Activated naive CD4-positive, alpha-beta T cell treated with anti-CD3 and anti-CD28 coated beads for 36 hours (primary cell): ENCODE results near the gene COL7A1. TPM values are rescaled to one million over a fixed set of nuclear protein-coding genes. Genes with fewer than 3 reads are reported as not detected.

Experiments
- CTCF ChIA-PET: fragments of 350-600 bp; sonication (Branson Sonifier 250); formaldehyde crosslinking; loops from one replicate; lab custom pipeline; 2021; ENCODE audit warnings: antibody characterized with exemption; lab: Charles Lee
- DNase-seq: peaks from one replicate; pipeline ENCODE4 v3.0.0-alpha.2; 2020
- H3K27ac Mint-ChIP-seq: one replicate; pipeline ENCODE4 v1.8.0; 2021; ENCODE audit warnings: mild to moderate bottlenecking, mixed read lengths
- H3K27me3 Mint-ChIP-seq: one replicate; pipeline ENCODE4 v1.8.0; 2021; ENCODE audit warnings: low read depth, mixed read lengths
- H3K36me3 Mint-ChIP-seq: one replicate; pipeline ENCODE4 v1.8.0; 2021; ENCODE audit warnings: low read depth, mixed read lengths
- H3K4me1 Mint-ChIP-seq: one replicate; pipeline ENCODE4 v1.8.0; 2021; ENCODE audit warnings: low read depth, mixed read lengths
- H3K4me3 Mint-ChIP-seq: one replicate; pipeline ENCODE4 v1.8.0; 2021; ENCODE audit warnings: mild to moderate bottlenecking, moderate library complexity, mixed read lengths
- H3K9me3 Mint-ChIP-seq: one replicate; pipeline ENCODE4 v1.8.0; 2021; ENCODE audit warnings: mixed read lengths
- intact Hi-C: fragments of 100-400 bp; cut with micrococcal nuclease; formaldehyde crosslinking; loops from one replicate; pipeline ENCODE4 v1.15.1; 2023
- total RNA-seq, 2 experiments: library from RNA; stranded (reverse); gene quantifications; one replicate each; pipeline ENCODE4 v1.2.3, GENCODE V29; 2021

COL7A1 gene
- total RNA-seq, 2 experiments from 2014 or later = 0.84 to 1.0 TPM

GRCh38 chr3:48617559-48617958 lies 22.4 kb upstream of the COL7A1 start:
- Mint-ChIP-seq H3K4me3 (no peak overlapping the region), H3K9me3 (peaks cover 16% of the 10 kb centered on the region), H3K4me1 (peaks cover 9% of the 10 kb centered on the region), H3K36me3 (peaks cover 6% of the 10 kb centered on the region), H3K27ac (no peak overlapping the region), H3K27me3 (no peaks in the 10 kb centered on the region)
- intact Hi-C loops = no loop called here
- CTCF ChIA-PET = interaction anchor here (0.7 kb wide), 1 partner anchor 25 kb away, joined by 3 read pairs; no protein-coding TSS in a partner anchor
- DNase-seq = no peak

GRCh38 chr3:48614044-48614443 lies 18.9 kb upstream of the COL7A1 start:
- intact Hi-C loops = no loop called here
- H3K4me3 Mint-ChIP-seq = no peak overlapping the region
- peaks cover 12% of the 10 kb centered on the region for H3K4me1 Mint-ChIP-seq
- H3K36me3 Mint-ChIP-seq = peaks cover 7% of the 10 kb centered on the region
- CTCF ChIA-PET = interaction anchor here (0.6 to 2.7 kb wide), 4 partner anchors 71 to 746 kb away, joined by 3 to 11 read pairs (median 4); no protein-coding TSS in a partner anchor
- H3K27me3 Mint-ChIP-seq = no peaks in the 10 kb centered on the region
- DNase-seq = no peak
- peak overlapping the region; percentile 59 for H3K27ac Mint-ChIP-seq
- H3K9me3 Mint-ChIP-seq = peaks cover 16% of the 10 kb centered on the region

- H3K27ac Mint-ChIP-seq = no peak overlapping the region
- H3K9me3 Mint-ChIP-seq = peaks cover 4% of the 10 kb centered on the region
- DNase-seq = no peak
- H3K36me3 Mint-ChIP-seq = peaks cover 15% of the 10 kb centered on the region
- CTCF ChIA-PET = interaction anchor here (0.7 to 2.7 kb wide), 3 partner anchors 23 to 212 kb away, joined by 3 to 22 read pairs (median 11); partner anchors contain the start of gene SLC26A6
- no peaks in the 10 kb centered on the region for H3K27me3 Mint-ChIP-seq
- intact Hi-C loops = no loop called here
- H3K4me1 Mint-ChIP-seq = peaks cover 24% of the 10 kb centered on the region
- H3K4me3 Mint-ChIP-seq = no peak overlapping the region
Observed at GRCh38 chr3:48612309-48612708, 17.2 kb upstream of the COL7A1 start.

GRCh38 chr3:48609088-48610005 lies 14.2 kb upstream of the COL7A1 start, which contains the start of gene UQCRC1:
Gene UQCRC1 (minus strand): TSS chr3:48609646. CDS start chr3:48609620, 26 bp downstream.
- peak; percentile 94 for DNase-seq
- intact Hi-C loops = loop anchor here (1.0 to 5.0 kb wide), 6 partner anchors 26 to 208 kb away; partner anchors contain the start of genes NCKIPSD, PFKFB4 and SLC26A6
- Mint-ChIP-seq H3K9me3 (no peaks in the 10 kb centered on the region), H3K27me3 (no peaks in the 10 kb centered on the region), H3K4me1 (peaks cover 23% of the 10 kb centered on the region), H3K27ac (peak within 1 kb of the TSS; percentile 92), H3K36me3 (peaks cover 21% of the 10 kb centered on the region), H3K4me3 (peak within 1 kb of the TSS; percentile 99)
- CTCF ChIA-PET = interaction anchor here (0.6 to 2.1 kb wide), 4 partner anchors 14 to 354 kb away, joined by 3 to 10 read pairs (median 4); partner anchors contain the start of gene SLC26A6

GRCh38 chr3:48607519-48607918 lies 12.4 kb upstream of the COL7A1 start:
- Mint-ChIP-seq H3K36me3 (peaks cover 26% of the 10 kb centered on the region), H3K4me1 (peaks cover 15% of the 10 kb centered on the region), H3K27me3 (no peaks in the 10 kb centered on the region), H3K4me3 (no peak overlapping the region), H3K9me3 (no peaks in the 10 kb centered on the region), H3K27ac (no peak overlapping the region)
- intact Hi-C loops = loop anchor here (5.0 kb wide), 1 partner anchor 135 kb away; no protein-coding TSS in a partner anchor
- peak; percentile 46 for DNase-seq
- CTCF ChIA-PET = interaction anchor here (0.8 kb wide), 1 partner anchor 28 kb away, joined by 3 read pairs; the partner anchor contains the start of gene SLC26A6

GRCh38 chr3:48601622-48601994 lies 6.5 kb upstream of the COL7A1 start:
- Mint-ChIP-seq H3K27me3 (no peaks in the 10 kb centered on the region), H3K36me3 (peaks cover 21% of the 10 kb centered on the region), H3K9me3 (no peaks in the 10 kb centered on the region), H3K4me3 (no peak overlapping the region), H3K4me1 (no peaks in the 10 kb centered on the region), H3K27ac (no peak overlapping the region)
- intact Hi-C loops = no loop called here
- DNase-seq = no peak
- CTCF ChIA-PET = interaction anchor here (1.0 to 1.3 kb wide), 2 partner anchors 34 to 43 kb away, joined by 3 to 5 read pairs; partner anchors contain the start of gene SLC26A6

GRCh38 chr3:48600711-48601621 lies 5.8 kb upstream of the COL7A1 start:
- DNase-seq = no peak
- Mint-ChIP-seq H3K4me1 (no peaks in the 10 kb centered on the region), H3K27ac (no peak overlapping the region), H3K9me3 (no peaks in the 10 kb centered on the region), H3K4me3 (no peak overlapping the region), H3K27me3 (no peaks in the 10 kb centered on the region), H3K36me3 (peaks cover 19% of the 10 kb centered on the region)
- intact Hi-C loops = no loop called here
- CTCF ChIA-PET = interaction anchor here (1.0 to 1.3 kb wide), 2 partner anchors 35 to 42 kb away, joined by 3 to 5 read pairs; partner anchors contain the start of gene SLC26A6

- Mint-ChIP-seq H3K36me3 (peaks cover 13% of the 10 kb centered on the region), H3K4me1 (no peaks in the 10 kb centered on the region), H3K4me3 (no peak overlapping the region), H3K9me3 (no peaks in the 10 kb centered on the region), H3K27ac (no peak overlapping the region), H3K27me3 (no peaks in the 10 kb centered on the region)
- CTCF ChIA-PET = interaction anchor here (0.6 kb wide), 1 partner anchor 192 kb away, joined by 3 read pairs; no protein-coding TSS in a partner anchor
- intact Hi-C loops = no loop called here
- DNase-seq = no peak
Observed at GRCh38 chr3:48599509-48600285, 4.6 kb upstream of the COL7A1 start.

GRCh38 chr3:48599077-48599501 lies 4.0 kb upstream of the COL7A1 start:
- CTCF ChIA-PET = interaction anchor here (0.6 kb wide), 1 partner anchor 191 kb away, joined by 3 read pairs; no protein-coding TSS in a partner anchor
- Mint-ChIP-seq H3K36me3 (peaks cover 11% of the 10 kb centered on the region), H3K27me3 (peaks cover 5% of the 10 kb centered on the region), H3K27ac (no peak overlapping the region), H3K4me3 (no peak overlapping the region), H3K4me1 (peaks cover 6% of the 10 kb centered on the region), H3K9me3 (no peaks in the 10 kb centered on the region)
- intact Hi-C loops = no loop called here
- DNase-seq = no peak

- Mint-ChIP-seq H3K27ac (no peak overlapping the region), H3K9me3 (no peaks in the 10 kb centered on the region), H3K36me3 (peaks cover 11% of the 10 kb centered on the region), H3K4me3 (no peak overlapping the region), H3K4me1 (peaks cover 6% of the 10 kb centered on the region), H3K27me3 (peaks cover 7% of the 10 kb centered on the region)
- intact Hi-C loops = no loop called here
- CTCF ChIA-PET = interaction anchor here (0.6 kb wide), 1 partner anchor 191 kb away, joined by 3 read pairs; no protein-coding TSS in a partner anchor
- DNase-seq = no peak
Observed at GRCh38 chr3:48598323-48599076, 3.4 kb upstream of the COL7A1 start.
